Measurements from ENCODE around the gene EML6.

The EML6 gene

DNA sequence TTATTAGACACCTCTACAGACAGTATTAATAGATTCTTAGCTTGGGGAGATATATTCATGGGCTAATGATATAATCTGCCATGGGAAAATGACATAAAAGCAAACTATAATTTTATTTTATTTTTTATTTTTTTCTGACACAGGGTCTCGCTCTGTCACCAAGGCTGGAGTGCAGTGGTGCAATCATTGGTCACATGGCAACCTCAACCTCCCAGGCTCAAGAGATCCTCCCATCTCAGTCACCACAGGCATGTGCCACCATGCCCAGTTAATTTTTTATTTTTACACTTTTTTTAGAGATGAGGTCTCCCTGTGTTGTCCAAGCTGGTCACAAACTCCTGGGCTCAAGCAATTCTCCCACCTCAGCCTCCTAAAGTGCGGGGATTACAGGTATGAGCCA lies 287.5 kb downstream of the EML6 start:
- no peak overlapping the region for H3K4me3 ChIP-seq (ENCODE audit: low read depth, low read length)
- no peak overlapping the region for H3K27ac ChIP-seq

DNA sequence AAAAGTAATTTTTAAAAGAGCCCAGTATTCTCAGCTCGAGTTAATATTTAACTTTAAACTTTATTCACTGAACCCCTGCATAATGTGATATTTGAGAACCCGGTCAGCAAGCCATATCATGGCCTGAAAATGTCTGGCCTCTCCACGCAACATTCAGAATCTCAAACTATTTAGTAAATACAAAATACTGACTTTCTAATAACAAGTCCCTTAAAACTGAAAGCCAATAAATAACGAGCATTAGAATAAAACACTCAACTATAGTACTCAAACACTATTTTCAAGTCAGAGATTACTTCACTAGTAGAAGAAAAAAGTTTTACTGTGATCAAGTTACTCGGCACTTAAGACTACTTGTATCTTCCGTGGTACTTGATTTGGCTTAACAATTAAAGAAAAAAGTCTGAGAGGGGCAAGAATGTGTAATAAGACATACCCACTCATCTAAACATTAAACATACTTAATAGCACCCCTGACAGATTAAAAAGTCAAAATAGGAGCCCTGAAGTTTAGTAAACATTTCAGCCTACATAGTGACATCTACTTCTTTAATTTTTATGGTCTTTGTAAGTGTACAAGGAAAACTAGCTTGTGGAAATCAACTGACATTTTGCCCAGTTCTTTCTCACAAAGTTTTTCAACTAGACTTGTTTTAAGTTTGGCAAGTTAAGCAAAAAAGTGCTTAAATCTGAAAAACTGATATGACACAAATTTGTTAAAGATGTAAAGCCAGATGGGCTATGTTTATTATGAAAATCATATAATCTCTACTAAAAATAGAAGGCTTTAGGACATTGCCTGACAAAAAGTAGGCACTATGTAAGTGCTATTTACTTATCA lies 288.6 kb downstream of the EML6 start:
- Histone ChIP-seq H3K4me3 (ENCODE audit: low read depth, low read length) (no peak overlapping the region), H3K9me3 (ENCODE audit: severe bottlenecking) (no peaks in the 10 kb centered on the region), H3K36me3 (no peaks in the 10 kb centered on the region; the same call in 1 of the 2 replicates), H3K27ac (no peak overlapping the region), H3K27me3 (ENCODE audit: insufficient read depth, low read depth, severe bottlenecking) (no peaks in the 10 kb centered on the region)
- TF ChIP-seq CTCF (IDR thresholded peaks at IDR 0.05; ENCODE audit: low read depth, low read length), result no peak
- DNase-seq, result no peak

More for the DNA sequence above, 287.5 kb downstream of the EML6 start:
- DNase-seq, result no peak
- TF ChIP-seq CTCF (IDR thresholded peaks at IDR 0.05; ENCODE audit: low read depth, low read length), result no peak
- H3K36me3 ChIP-seq, result no peaks in the 10 kb centered on the region; the same call in 1 of the 2 replicates
- no peaks in the 10 kb centered on the region for H3K27me3 ChIP-seq (ENCODE audit: insufficient read depth, low read depth, severe bottlenecking)
- no peaks in the 10 kb centered on the region for H3K9me3 ChIP-seq (ENCODE audit: severe bottlenecking)

DNA sequence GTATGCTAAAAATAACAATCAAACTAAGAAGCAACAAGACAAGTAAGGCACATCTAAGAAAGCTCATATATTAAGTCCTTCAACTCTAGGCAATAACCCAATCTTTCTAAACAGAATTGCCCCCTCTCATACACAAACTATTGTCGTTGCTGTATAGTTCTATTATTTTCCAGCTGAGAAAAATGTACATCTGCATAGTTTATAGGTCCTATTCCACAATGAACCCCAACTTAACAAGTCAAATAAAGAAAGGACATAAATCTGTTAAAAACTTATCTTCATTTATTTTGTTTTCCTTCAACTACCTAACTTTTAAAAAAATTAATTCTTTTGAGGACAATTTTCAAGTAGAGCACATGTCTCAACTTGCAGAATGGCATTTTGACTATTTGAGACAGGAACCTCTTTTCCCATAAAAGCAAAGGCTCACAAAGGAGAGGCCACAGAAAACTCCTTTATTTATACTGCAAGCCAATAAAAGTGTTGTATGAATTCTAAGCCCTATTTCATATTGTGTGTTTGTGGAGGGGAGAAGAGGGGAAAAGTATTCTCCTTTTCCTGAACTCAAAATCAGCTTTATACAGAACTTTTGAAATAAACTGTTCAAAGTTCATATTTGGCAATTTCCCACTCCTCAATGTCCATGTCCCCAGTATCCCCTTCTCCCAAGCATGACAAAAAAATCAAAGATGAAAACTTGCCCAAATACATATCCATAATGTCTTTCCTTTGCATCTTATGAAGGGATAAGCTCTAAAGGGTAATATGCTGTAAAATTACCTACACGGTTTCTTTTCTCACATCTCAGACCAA lies 289.4 kb downstream of the EML6 start:
- Histone ChIP-seq H3K9me3 (ENCODE audit: severe bottlenecking) (no peaks in the 10 kb centered on the region), H3K27me3 (ENCODE audit: insufficient read depth, low read depth, severe bottlenecking) (no peaks in the 10 kb centered on the region), H3K36me3 (peaks cover 3% of the 10 kb centered on the region), H3K4me3 (ENCODE audit: low read depth, low read length) (no peak overlapping the region), H3K27ac (no peak overlapping the region)
- no peak for TF ChIP-seq CTCF (IDR thresholded peaks at IDR 0.05; ENCODE audit: low read depth, low read length)
- DNase-seq, result no peak

- TF ChIP-seq CTCF (IDR thresholded peaks at IDR 0.05; ENCODE audit: low read depth, low read length), result no peak
- Histone ChIP-seq H3K27ac (no peak overlapping the region), H3K27me3 (ENCODE audit: insufficient read depth, low read depth, severe bottlenecking) (no peaks in the 10 kb centered on the region)
These were observed 290.5 kb downstream of the EML6 start for GRCh38 chr2:55013936-55014335.

GRCh38 chr2:55014962-55015939 lies 291.8 kb downstream of the EML6 start:
- Histone ChIP-seq H3K27me3 (ENCODE audit: insufficient read depth, low read depth, severe bottlenecking) (no peaks in the 10 kb centered on the region), H3K36me3 (peaks cover 18% of the 10 kb centered on the region), H3K4me3 (ENCODE audit: low read depth, low read length) (no peak overlapping the region), H3K27ac (no peak overlapping the region), H3K9me3 (ENCODE audit: severe bottlenecking) (no peaks in the 10 kb centered on the region)
- DNase-seq, result peak; percentile 67
- peak; percentile 66 for TF ChIP-seq CTCF (IDR thresholded peaks at IDR 0.05; ENCODE audit: low read depth, low read length)

More at GRCh38 chr2:55013936-55014335, 290.5 kb downstream of the EML6 start:
- Histone ChIP-seq H3K36me3 (peaks cover 10% of the 10 kb centered on the region), H3K4me3 (ENCODE audit: low read depth, low read length) (no peak overlapping the region), H3K9me3 (ENCODE audit: severe bottlenecking) (no peaks in the 10 kb centered on the region)
- DNase-seq, result no peak
